Prostate gland (tissue), 2 donors: ENCODE measurements around the gene PPP2R5E.

Source experiments
- POLR2A ChIP-seq: fragments of 450-650 bp; IDR thresholded peaks from one replicate; pipeline ENCODE4 v1.6.1; 2016; ENCODE audit warnings: antibody characterized with exemption, mild to moderate bottlenecking
- TF ChIP-seq, protein P1 (sequence below), 4 experiments: fragments of 200-600 bp in 2 of 4; fragments of 450-650 bp in 2 of 4; sonication (generic) in 2 of 4; IDR thresholded peaks; 1 replicate in 3 of 4; 2 replicates in 1 of 4; pipeline ENCODE4 v1.5.1; 2016 to 2019; ENCODE audit warnings: antibody characterized with exemption in 4 of 4, mild to moderate bottlenecking in 2 of 4, moderate library complexity in 2 of 4

DNA sequence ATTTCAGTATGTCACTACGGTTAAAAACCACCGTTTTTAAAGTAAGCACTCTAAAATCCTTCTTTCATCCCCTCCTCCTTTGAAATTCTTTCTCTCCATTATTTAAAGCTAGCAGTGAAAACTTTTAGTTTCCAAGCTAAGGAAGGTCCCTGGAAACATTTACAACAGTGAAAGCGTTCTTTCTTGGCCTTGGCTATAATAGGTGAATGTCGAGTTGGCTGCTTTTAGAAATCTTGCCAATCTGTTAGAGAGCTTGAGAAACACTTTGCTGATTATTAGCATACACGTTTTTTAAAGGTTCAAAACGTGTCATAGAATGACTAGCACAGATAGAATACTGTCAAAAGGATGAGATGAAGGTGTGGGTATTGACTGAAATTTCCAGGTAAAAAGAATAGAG is 83.4 kb downstream of the PPP2R5E start:
- TF ChIP-seq, protein P1, sequence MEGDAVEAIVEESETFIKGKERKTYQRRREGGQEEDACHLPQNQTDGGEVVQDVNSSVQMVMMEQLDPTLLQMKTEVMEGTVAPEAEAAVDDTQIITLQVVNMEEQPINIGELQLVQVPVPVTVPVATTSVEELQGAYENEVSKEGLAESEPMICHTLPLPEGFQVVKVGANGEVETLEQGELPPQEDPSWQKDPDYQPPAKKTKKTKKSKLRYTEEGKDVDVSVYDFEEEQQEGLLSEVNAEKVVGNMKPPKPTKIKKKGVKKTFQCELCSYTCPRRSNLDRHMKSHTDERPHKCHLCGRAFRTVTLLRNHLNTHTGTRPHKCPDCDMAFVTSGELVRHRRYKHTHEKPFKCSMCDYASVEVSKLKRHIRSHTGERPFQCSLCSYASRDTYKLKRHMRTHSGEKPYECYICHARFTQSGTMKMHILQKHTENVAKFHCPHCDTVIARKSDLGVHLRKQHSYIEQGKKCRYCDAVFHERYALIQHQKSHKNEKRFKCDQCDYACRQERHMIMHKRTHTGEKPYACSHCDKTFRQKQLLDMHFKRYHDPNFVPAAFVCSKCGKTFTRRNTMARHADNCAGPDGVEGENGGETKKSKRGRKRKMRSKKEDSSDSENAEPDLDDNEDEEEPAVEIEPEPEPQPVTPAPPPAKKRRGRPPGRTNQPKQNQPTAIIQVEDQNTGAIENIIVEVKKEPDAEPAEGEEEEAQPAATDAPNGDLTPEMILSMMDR (IDR thresholded peaks at IDR 0.05): no peak
- TF ChIP-seq POLR2A: no peak
